ENCODE results near the gene CLRN2. TPM values are rescaled to one million over a fixed set of nuclear protein-coding genes. Genes with fewer than 3 reads are reported as not detected.

CLRN2 gene
- polyA plus RNA-seq, 1 donor from 2014 or later, result not detected

Other genes with a start within 250 kb of the CLRN2 start
- gene QDPR, start 3.1 kb upstream of the CLRN2 start, polyA plus RNA-seq, result 36.8 and 37.3 TPM in 2 replicates
- gene LAP3, start 62.0 kb downstream of the CLRN2 start, polyA plus RNA-seq, result 36.9 and 38.2 TPM in 2 replicates
- 31.8 and 33.7 TPM in 2 replicates for gene MED28, start 99.5 kb downstream of the CLRN2 start, polyA plus RNA-seq